GM15510 (cell line): ENCODE results near the gene ARHGAP15.

ENCODE experiments used
- POLR2A ChIP-seq: IDR thresholded peaks from 3 replicates; pipeline ENCODE4 v1.6.1; 2011; ENCODE audit warnings: borderline replicate concordance; ENCODE audit not compliant: insufficient read length; ENCODE audit errors: extremely low read depth

ARHGAP15 gene

GRCh38 chr2:143223556-143223955 is 94.3 kb downstream of the ARHGAP15 start:
- TF ChIP-seq POLR2A, result no peak

DNA sequence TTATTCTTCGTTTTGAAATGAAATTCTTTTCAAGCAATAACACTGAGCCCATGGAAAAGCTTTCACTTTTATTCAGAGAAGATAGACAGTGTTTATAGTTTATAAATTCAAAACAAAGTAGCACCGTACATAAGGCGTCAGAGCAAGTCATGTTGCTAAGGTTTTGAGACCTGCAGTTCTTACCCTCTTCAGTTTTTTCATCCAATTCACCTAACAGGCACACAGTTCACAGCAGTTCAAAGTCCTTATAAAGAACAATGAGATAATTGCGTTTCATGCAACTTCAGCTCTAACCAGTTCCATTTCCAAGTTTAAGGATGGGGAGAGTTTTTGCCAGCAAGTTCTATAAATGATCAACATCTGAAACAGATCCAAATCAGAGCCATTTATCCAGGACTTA is 96.7 kb downstream of the ARHGAP15 start:
- TF ChIP-seq POLR2A, result no peak

DNA sequence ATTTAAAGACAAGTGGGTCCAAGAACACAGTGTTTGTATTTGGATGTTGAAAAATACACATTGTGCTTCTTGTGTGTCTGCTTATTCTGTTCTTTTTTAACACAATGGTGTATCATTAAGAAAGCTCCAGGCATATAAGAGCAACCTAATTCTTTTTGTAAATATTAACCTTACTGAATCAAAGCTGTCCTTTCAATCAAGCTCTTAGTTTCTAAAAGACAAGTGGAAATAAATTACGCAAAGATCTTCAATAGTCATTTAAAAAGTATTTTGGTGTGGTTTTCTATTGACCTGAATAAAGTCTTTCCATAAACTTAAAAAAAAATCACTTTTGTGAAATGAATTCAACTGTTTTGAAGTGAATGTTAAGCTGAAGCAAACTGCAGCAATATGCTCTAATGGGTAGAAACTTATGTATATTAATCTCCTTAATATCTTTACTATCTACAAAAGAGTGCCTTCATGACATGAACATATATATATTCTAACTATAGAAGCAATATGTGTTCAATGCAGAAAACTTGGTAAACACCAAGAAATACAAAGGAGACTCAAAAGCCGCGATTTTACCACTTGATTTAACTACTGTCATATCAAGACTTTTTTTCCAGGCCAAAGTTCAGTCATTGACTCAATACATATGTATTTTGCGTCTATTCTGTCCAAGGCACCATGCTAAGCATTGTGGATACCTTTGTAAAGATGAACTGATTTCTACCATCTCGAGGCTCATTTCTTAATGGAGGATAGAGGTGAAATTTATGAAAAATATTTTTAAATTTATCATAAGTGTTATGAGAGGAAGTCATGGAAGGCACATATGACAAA is 97.7 kb downstream of the ARHGAP15 start:
- TF ChIP-seq POLR2A, result no peak

- no peak for TF ChIP-seq POLR2A
Observed at GRCh38 chr2:143229411-143229810, 100.2 kb downstream of the ARHGAP15 start.

DNA sequence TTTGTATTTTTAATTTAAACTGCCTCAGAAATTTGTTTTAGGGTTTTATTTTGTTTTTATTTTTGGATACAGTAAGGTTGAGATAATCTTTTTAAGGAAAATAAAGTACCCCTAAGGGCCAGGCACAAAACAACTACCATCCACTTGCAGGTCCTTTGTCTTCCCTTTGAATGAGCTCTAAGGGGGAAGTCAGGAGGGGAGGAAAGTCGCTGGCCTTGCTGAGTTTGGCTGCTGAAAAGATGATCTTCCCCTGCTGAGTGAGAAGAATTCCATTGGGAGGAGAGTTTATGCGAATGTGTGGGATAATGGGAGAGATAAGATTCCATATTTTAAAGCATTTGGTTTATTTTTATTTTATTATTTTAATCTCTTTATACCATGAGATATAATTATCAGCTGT is 100.7 kb downstream of the ARHGAP15 start:
- no peak for TF ChIP-seq POLR2A

DNA sequence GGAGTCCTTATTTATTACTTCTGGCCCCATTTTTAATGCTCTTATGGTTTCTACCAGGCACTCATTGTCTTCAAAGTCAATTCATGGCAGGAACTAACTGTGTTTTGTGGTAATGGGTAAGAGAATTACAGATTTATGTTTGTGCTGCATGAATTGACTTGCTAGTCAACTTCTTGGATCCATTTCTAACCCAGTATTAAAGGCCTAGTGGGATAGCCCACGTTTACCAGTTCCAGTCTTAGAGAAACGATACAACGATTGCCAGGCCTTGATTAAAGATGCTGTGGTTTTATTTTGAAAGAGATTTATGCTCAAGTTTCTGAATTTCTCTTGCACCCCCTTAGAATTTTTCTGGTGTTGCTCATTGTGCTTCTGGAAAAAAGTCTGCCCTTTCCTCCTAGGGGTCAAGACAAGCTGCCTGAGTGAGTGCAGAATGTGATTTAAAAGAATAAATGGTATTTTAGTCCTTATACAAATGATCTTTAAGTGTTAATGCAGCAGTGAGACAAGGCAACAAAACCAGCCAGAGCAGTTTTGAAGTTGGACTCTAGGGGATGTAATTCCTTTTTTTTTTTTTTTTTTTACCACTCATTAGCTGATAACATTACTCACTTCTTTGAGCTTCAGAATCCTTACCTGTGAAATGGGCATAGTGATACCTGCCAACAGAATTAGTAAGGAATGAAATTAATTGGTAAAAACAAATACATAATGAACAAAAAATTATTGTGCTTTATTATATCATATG is 101.5 kb downstream of the ARHGAP15 start:
- TF ChIP-seq POLR2A, result no peak

DNA sequence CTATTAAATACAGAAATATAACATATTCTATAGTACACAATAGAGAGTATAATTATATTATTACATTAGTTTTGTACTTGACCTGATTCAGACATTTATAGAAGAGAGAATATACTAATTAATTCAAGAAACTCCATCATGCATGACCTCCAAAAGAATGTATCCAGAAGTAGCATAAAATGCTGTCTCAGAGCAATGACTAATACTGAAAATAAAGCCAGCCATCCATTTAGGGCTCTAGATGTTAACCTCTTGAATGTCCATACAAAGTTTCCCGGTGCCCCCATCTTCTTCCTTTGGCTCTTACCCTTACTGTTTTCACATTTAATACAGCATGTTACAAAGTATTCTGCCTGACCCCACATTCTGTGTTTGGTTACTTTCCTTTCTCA is 102.0 kb downstream of the ARHGAP15 start:
- no peak for TF ChIP-seq POLR2A

- no peak for TF ChIP-seq POLR2A
Observed at GRCh38 chr2:143237146-143237777, 108.0 kb downstream of the ARHGAP15 start.

- no peak for TF ChIP-seq POLR2A
Observed at GRCh38 chr2:143241403-143242088, 112.3 kb downstream of the ARHGAP15 start.

DNA sequence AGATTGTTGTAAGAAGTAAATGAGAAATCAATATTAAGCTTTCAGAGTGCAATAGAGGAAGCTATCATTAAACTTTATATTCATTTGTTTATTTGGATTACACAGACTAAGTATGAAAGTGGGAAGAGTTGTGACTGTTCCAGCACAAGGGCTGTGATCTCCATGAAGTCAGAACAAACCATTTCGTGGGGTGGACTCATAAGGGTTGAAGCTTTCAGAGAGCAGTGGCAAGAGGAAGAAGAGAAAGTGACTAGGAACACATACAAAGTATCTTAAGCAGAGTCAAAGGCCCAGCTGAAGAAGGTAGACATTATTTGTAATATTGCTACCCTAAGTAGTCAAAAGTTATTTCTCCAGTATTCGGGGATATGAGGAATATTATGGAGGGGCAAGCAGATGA is 117.0 kb downstream of the ARHGAP15 start:
- no peak for TF ChIP-seq POLR2A

DNA sequence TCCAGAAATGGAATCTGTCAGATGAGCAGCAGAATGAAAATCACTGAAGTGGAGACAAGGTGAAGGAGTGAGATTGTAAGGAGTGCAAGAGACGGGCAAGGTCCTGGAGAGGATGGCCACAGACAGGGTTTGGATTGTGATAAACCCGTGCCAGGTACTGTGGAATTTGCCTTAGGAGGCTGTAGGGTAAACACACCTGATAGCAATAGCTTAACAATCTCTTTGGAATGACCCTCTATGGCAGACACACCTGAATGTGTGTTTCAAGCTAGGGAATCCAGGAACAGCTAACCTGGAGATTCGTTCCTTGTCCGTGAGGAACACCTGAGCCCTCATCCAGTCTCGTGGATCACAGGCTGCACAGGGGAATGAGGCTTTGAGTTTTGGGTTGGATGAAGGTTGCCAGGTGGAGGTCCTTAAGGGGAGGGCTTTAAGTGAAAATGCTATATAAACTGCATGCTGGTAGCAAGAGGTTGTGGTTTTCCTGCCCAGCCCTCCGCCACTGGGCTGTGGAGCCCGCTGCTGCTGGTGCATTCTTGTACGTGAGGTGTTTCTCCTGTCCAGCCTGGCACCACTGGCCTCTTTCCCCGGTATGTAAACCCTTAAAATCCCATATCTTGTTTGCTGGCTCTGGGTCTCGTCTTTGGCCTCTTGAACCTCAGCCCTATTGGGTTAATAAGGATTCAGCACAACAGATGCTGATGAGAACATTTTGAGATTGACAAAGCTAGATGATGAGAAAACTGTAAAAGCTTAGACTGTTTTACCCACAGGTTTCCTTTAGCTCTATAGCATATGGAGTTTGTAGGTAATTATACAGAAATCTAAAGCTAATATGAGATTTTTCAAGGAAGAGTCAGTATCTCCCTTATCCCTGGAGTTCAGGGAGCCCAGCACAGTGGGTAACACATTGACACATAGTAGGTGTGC is 117.9 kb downstream of the ARHGAP15 start:
- no peak for TF ChIP-seq POLR2A

DNA sequence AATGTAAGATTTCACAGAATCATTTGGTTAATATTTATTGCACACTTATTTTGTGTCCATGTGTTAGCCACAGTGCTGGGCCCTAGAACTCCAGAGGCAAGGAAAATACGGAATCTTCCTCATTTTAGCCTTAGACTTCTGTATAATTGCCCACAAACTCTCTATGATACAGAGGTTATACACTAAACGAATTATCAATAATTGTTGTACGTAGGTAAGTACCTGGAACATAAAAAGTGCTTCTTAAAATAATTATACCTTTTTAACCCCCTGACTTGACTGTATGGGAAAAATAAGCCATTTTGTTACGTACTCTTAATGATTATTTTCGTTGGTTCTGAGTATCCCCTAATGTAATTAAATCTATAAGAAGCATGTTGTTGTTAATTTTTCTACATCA is 119.4 kb downstream of the ARHGAP15 start:
- no peak for TF ChIP-seq POLR2A

- no peak for TF ChIP-seq POLR2A
Observed at GRCh38 chr2:143251681-143252080, 122.5 kb downstream of the ARHGAP15 start.
